ENCODE measurements around the gene IRS1. TPM values are rescaled to one million over a fixed set of nuclear protein-coding genes. Genes with fewer than 3 reads are reported as not detected.

The IRS1 gene
- 15.7 to 22.0 TPM (median 17.6 TPM) in 5 replicates for total RNA-seq (2022; extraction: Qiagen RNA extraction; ENCODE audit: low read depth)

GRCh38 chr2:226799211-226799975, at the start of gene IRS1:
IRS1 (minus strand) TSS chr2:226799820; CDS start chr2:226798738, 1,082 bp downstream.

GRCh38 chr2:226835796-226836547, 36.4 kb upstream of the IRS1 start, which contains the start of gene RHBDD1:
RHBDD1 (plus strand) TSS chr2:226836054; CDS start chr2:226864694, 28,640 bp downstream.

Other genes with a start within 250 kb of the IRS1 start
- gene RHBDD1, start 36.2 kb upstream of the IRS1 start, total RNA-seq (2022; extraction: Qiagen RNA extraction; ENCODE audit: low read depth): 8.6 to 12.7 TPM (median 11.0 TPM) in 5 replicates

All from A549 treated with DMSO at 1 μM for 4 hours (cell line).